LHCN-M2 (cell line): ENCODE data around the gene PGBD5. TPM values are rescaled to one million over a fixed set of nuclear protein-coding genes. Genes with fewer than 3 reads are reported as not detected.

Experiments used
- DNase-seq: peaks from one replicate; pipeline ENCODE4 v3.0.0-alpha.2; 2012; ENCODE audit warnings: low read depth
- total RNA-seq: library from RNA; depleted of rRNA; stranded (reverse); fragments of >200 nt; gene quantifications from 2 replicates; pipeline ENCODE4 v1.2.3, GENCODE V29; 2014

Gene PGBD5
- total RNA-seq, 1 experiment from 2014 or later: 0.29 TPM

GRCh38 chr1:230398856-230399255 is 27.3 kb downstream of the PGBD5 start:
- DNase-seq: no peak

GRCh38 chr1:230396966-230397365 is 29.2 kb downstream of the PGBD5 start:
- DNase-seq: no peak

- no peak for DNase-seq
Observed at GRCh38 chr1:230395932-230396331, 30.2 kb downstream of the PGBD5 start.

- no peak for DNase-seq
Observed at GRCh38 chr1:230394741-230395140, 31.4 kb downstream of the PGBD5 start.

GRCh38 chr1:230394134-230394533 is 32.0 kb downstream of the PGBD5 start:
- DNase-seq: no peak

- DNase-seq: no peak
Observed at GRCh38 chr1:230393722-230394121, 32.4 kb downstream of the PGBD5 start.

- DNase-seq: no peak
Observed at GRCh38 chr1:230392920-230393521, 33.1 kb downstream of the PGBD5 start.

- no peak for DNase-seq
Observed at GRCh38 chr1:230392536-230392909, 33.6 kb downstream of the PGBD5 start.

GRCh38 chr1:230391776-230392535 is 34.2 kb downstream of the PGBD5 start:
- no peak for DNase-seq

- no peak for DNase-seq
Observed at GRCh38 chr1:230390371-230390770, 35.8 kb downstream of the PGBD5 start.

GRCh38 chr1:230387876-230388275 is 38.3 kb downstream of the PGBD5 start:
- no peak for DNase-seq

GRCh38 chr1:230387296-230387695 is 38.8 kb downstream of the PGBD5 start:
- no peak for DNase-seq

- no peak for DNase-seq
Observed at GRCh38 chr1:230386637-230387262, 39.4 kb downstream of the PGBD5 start.

- DNase-seq: no peak
Observed at GRCh38 chr1:230385930-230386329, 40.2 kb downstream of the PGBD5 start.

- DNase-seq: no peak
Observed at GRCh38 chr1:230385158-230385450, 41.0 kb downstream of the PGBD5 start.

GRCh38 chr1:230384380-230385157 is 41.6 kb downstream of the PGBD5 start:
- no peak for DNase-seq

GRCh38 chr1:230383425-230383824 is 42.7 kb downstream of the PGBD5 start:
- no peak for DNase-seq

GRCh38 chr1:230382001-230382491 is 44.1 kb downstream of the PGBD5 start:
- no peak for DNase-seq

- DNase-seq: no peak
Observed at GRCh38 chr1:230381585-230381984, 44.5 kb downstream of the PGBD5 start.

- DNase-seq: no peak
Observed at GRCh38 chr1:230381049-230381467, 45.1 kb downstream of the PGBD5 start.

GRCh38 chr1:230379928-230380327 is 46.2 kb downstream of the PGBD5 start:
- no peak for DNase-seq

- no peak for DNase-seq
Observed at GRCh38 chr1:230379462-230379861, 46.7 kb downstream of the PGBD5 start.
